NCI-H2171 treated with DMSO at 0.1 percent for 48 hours (cell line): Measurements from ENCODE around the gene ABLIM3.

Experiments
- DNase-seq: peaks from one replicate; lab custom pipeline; 2025; lab: John Stamatoyannopoulos, UW

The ABLIM3 gene

GRCh38 chr5:149282027-149282965 is 141.0 kb downstream of the ABLIM3 start:
- DNase-seq = peak; percentile 33

GRCh38 chr5:149282966-149283332 is 141.7 kb downstream of the ABLIM3 start:
- DNase-seq = no peak

- DNase-seq = peak; percentile 62
Measured at GRCh38 chr5:149283626-149284480, 142.6 kb downstream of the ABLIM3 start.

- peak; percentile 14 for DNase-seq
Measured at GRCh38 chr5:149284501-149284900, 143.2 kb downstream of the ABLIM3 start.

- no peak for DNase-seq
Measured at GRCh38 chr5:149285153-149285552, 143.9 kb downstream of the ABLIM3 start.

GRCh38 chr5:149288436-149288835 is 147.1 kb downstream of the ABLIM3 start:
- DNase-seq = no peak

GRCh38 chr5:149289301-149289700 is 148.0 kb downstream of the ABLIM3 start:
- no peak for DNase-seq

GRCh38 chr5:149294872-149295829 is 153.9 kb downstream of the ABLIM3 start:
- no peak for DNase-seq

- DNase-seq = peak; percentile 14
Measured at GRCh38 chr5:149297340-149298025, 156.2 kb downstream of the ABLIM3 start.

GRCh38 chr5:149298163-149298562 is 156.9 kb downstream of the ABLIM3 start:
- no peak for DNase-seq

GRCh38 chr5:149298842-149299404 is 157.6 kb downstream of the ABLIM3 start:
- no peak for DNase-seq

GRCh38 chr5:149299451-149300054 is 158.3 kb downstream of the ABLIM3 start:
- DNase-seq = no peak

GRCh38 chr5:149300441-149300840 is 159.1 kb downstream of the ABLIM3 start:
- DNase-seq = no peak

GRCh38 chr5:149301049-149301743 is 159.9 kb downstream of the ABLIM3 start:
- no peak for DNase-seq

- no peak for DNase-seq
Measured at GRCh38 chr5:149301744-149302380, 160.6 kb downstream of the ABLIM3 start.

GRCh38 chr5:149302641-149303040 is 161.3 kb downstream of the ABLIM3 start:
- no peak for DNase-seq

- no peak for DNase-seq
Measured at GRCh38 chr5:149303210-149303609, 161.9 kb downstream of the ABLIM3 start.

- no peak for DNase-seq
Measured at GRCh38 chr5:149304195-149305078, 163.1 kb downstream of the ABLIM3 start.
